NCI-H446 (cell line): Measurements from ENCODE around the gene NOC2L.
"Not testable (repeated sequence)": the region's sequence is repeated elsewhere in the genome, so short reads cannot be mapped to it uniquely, and the experiment has no call there.

Experiments
- DNase-seq, 2 experiments: peaks; one replicate each; lab custom pipeline; 2025; lab: John Stamatoyannopoulos, UW

The NOC2L gene

GRCh38 chr1:993379-993995, 34.4 kb upstream of the NOC2L start:
- DNase-seq: no peak

GRCh38 chr1:992362-992761, 33.3 kb upstream of the NOC2L start:
- DNase-seq: no peak

GRCh38 chr1:991895-992294, 32.8 kb upstream of the NOC2L start:
- DNase-seq: no peak

- DNase-seq: not testable (repeated sequence)
Measured at GRCh38 chr1:991275-991674, 32.2 kb upstream of the NOC2L start.

- DNase-seq: not testable (repeated sequence)
Measured at GRCh38 chr1:988061-988460, 29.0 kb upstream of the NOC2L start.

GRCh38 chr1:985126-985525, 26.1 kb upstream of the NOC2L start:
- no peak for DNase-seq

- DNase-seq: no peak
Measured at GRCh38 chr1:984476-984814, 25.4 kb upstream of the NOC2L start.

GRCh38 chr1:983798-984475, 24.9 kb upstream of the NOC2L start:
- no peak for DNase-seq

GRCh38 chr1:982765-983436, 23.8 kb upstream of the NOC2L start:
- no peak for DNase-seq

GRCh38 chr1:981955-982558, 23.0 kb upstream of the NOC2L start, which contains the start of gene PERM1:
TSS of gene PERM1 (minus strand) at chr1:982093. CDS start at chr1:981029, 1,064 bp downstream.
- no peak for DNase-seq

GRCh38 chr1:981491-981954, 22.5 kb upstream of the NOC2L start:
- DNase-seq: no peak

- DNase-seq: no peak
Measured at GRCh38 chr1:980602-981395, 21.7 kb upstream of the NOC2L start.

- no peak for DNase-seq
Measured at GRCh38 chr1:980137-980571, 21.1 kb upstream of the NOC2L start.

- DNase-seq: no peak
Measured at GRCh38 chr1:979744-980072, 20.7 kb upstream of the NOC2L start.

GRCh38 chr1:978835-979743, 20.0 kb upstream of the NOC2L start:
- no peak for DNase-seq

GRCh38 chr1:978069-978834, 19.2 kb upstream of the NOC2L start:
- peak in 1 of 2 experiments; percentile 41 for DNase-seq

GRCh38 chr1:976791-977190, 17.7 kb upstream of the NOC2L start:
- DNase-seq: not testable (repeated sequence)

GRCh38 chr1:975896-976683, 17.0 kb upstream of the NOC2L start:
- DNase-seq: peak in 1 of 2 experiments; percentile 85

- DNase-seq: no peak
Measured at GRCh38 chr1:975365-975764, 16.3 kb upstream of the NOC2L start.
